ENCODE data around the gene FXYD3.

DNA sequence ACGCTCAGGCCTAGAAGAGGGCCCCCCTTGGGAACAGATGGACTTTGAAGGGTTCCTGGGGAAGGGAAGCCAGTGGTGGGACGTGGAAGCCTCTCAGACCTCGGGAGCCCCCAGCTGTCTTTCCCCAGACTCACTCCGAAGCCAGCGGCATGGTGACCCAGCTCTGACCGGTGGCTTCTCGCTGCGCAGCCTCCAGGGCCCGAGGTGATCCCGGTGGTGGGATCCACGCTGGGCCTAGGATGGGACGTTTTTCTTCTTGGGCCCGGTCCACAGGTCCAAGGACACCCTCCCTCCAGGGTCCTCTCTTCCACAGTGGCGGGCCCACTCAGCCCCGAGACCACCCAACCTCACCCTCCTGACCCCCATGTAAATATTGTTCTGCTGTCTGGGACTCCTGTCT, 49.5 kb upstream of the FXYD3 start:
- TF ChIP-seq YY1 (IDR thresholded peaks at IDR 0.05; ENCODE audit: extremely low read depth, insufficient replicate concordance, low read depth, low read length) (no peak), POLR2AphosphoS5 (IDR thresholded peaks at IDR 0.05; ENCODE audit: low read depth, low read length) (no peak)

All from HCT116 (cell line).